Spleen (tissue), 11 donors: Measurements from ENCODE around the gene SPRED1. TPM values are rescaled to one million over a fixed set of nuclear protein-coding genes. Genes with fewer than 3 reads are reported as not detected.
A peak's percentile ranks its signal among the peaks of the same experiment; 100 is the strongest.

Experiments used
- DNase-seq: peaks from one replicate; pipeline ENCODE4 v3.0.0-alpha.2; 2020
- H3K27ac ChIP-seq, 8 donors: fragments of 200-600 bp; sonication (generic) in 7 of 8; 1 replicate in 4 of 8; 2 replicates in 4 of 8; pipeline versions ENCODE4 v1.5.0 to v1.8.0; 2016 to 2021; ENCODE audit warnings: inconsistent platforms in 4 of 8, mild to moderate bottlenecking in 4 of 8, moderate library complexity in 1 of 8
- H3K27me3 ChIP-seq, 7 donors: fragments of 200-600 bp; sonication (generic) in 6 of 7; replicated peaks in 1 of 7; 1 replicate in 4 of 7; 2 replicates in 3 of 7; pipeline versions ENCODE4 v1.5.0 to v1.8.0; 2016 to 2021; ENCODE audit warnings: inconsistent platforms in 3 of 7, mild to moderate bottlenecking in 1 of 7
- H3K36me3 ChIP-seq, 6 donors: fragments of 200-600 bp; sonication (generic) in 5 of 6; 1 replicate in 4 of 6; 2 replicates in 2 of 6; pipeline versions ENCODE4 v1.5.0 to v1.8.0; 2016 to 2021; ENCODE audit warnings: inconsistent platforms in 2 of 6
- H3K4me1 ChIP-seq, 6 donors: fragments of 200-600 bp; sonication (generic) in 5 of 6; 1 replicate in 3 of 6; 2 replicates in 3 of 6; pipeline versions ENCODE4 v1.5.0 to v1.8.0; 2016 to 2021; ENCODE audit warnings: inconsistent platforms in 3 of 6
- H3K4me3 ChIP-seq, 8 donors: fragments of 200-600 bp; sonication (generic) in 7 of 8; 1 replicate in 4 of 8; 2 replicates in 4 of 8; pipeline versions ENCODE4 v1.5.0 to v1.8.0; 2016 to 2021; ENCODE audit warnings: inconsistent platforms in 4 of 8, mild to moderate bottlenecking in 4 of 8, moderate library complexity in 2 of 8
- H3K9me3 ChIP-seq, 8 donors: fragments of 200-600 bp; sonication (generic) in 7 of 8; 1 replicate in 4 of 8; 2 replicates in 4 of 8; pipeline versions ENCODE4 v1.5.0 to v1.8.0; 2016 to 2021; ENCODE audit warnings: inconsistent platforms in 4 of 8
- POLR2A ChIP-seq, 3 donors: fragments of 450-650 bp; IDR thresholded peaks; one replicate each; pipeline ENCODE4 v1.5.1; 2017; ENCODE audit warnings: antibody characterized with exemption in 3 of 3, mild to moderate bottlenecking in 1 of 3
- POLR2AphosphoS5 ChIP-seq, 3 donors: sonication (generic); formaldehyde crosslinking; IDR thresholded peaks; one replicate each; pipeline ENCODE4 v1.5.1; 2017; ENCODE audit warnings: antibody characterized with exemption in 3 of 3
- WGBS, 5 donors: extraction: QIAGEN DNeasy Blood & Tissue Kit in 3 of 5; methylation state at CpG; one replicate each; pipeline versions ENCODE4 v1.1.5 to v1.1.7; 2013 to 2018; 5-methylcytosine and 5-hydroxymethylcytosine counted together
- intact Hi-C: fragments of 100-400 bp; cut with DNase I; formaldehyde crosslinking; loops from one replicate; pipeline ENCODE4 v1.15.0; 2023; ENCODE audit warnings: low total_unique reads
- polyA plus RNA-seq, 3 donors: library from polyadenylated mRNA; stranded (reverse); fragments of 200-250 nt; gene quantifications; one replicate each; pipeline ENCODE4 v1.2.1, GENCODE V29; 2013
- total RNA-seq, 7 donors: library from RNA; depleted of rRNA in 3 of 7; stranded (reverse); fragments of >200 nt in 3 of 7; fragmentation: NEBNext Ultra II Directional in 4 of 7; extraction: Animal tissue kit (Norgen Biotek cat#: 25700) in 4 of 7; gene quantifications; one replicate each; pipeline versions ENCODE4 v1.1.0 to v1.2.1, GENCODE V29; 2016 to 2021
- TF ChIP-seq, protein P1 (sequence below), 11 experiments: fragments of 200-600 bp in 7 of 11; fragments of 450-650 bp in 4 of 11; sonication (generic) in 4 of 11; IDR thresholded peaks in 8 of 11; conservative IDR thresholded peaks in 3 of 11; 1 replicate in 7 of 11; 2 replicates in 4 of 11; pipeline versions ENCODE4 v1.4.0 to v1.8.0; 2016 to 2021; ENCODE audit warnings: antibody characterized with exemption in 11 of 11, inconsistent platforms in 4 of 11, mild to moderate bottlenecking in 1 of 11
- donor health status: healthy with polysubstance abuse.
- donor health status: DM: no; HTN: no; CAD: no; lungs with moderate emphysema.
- donor health status: DM: no; HTN: no; CAD: no.
- donor health status: Bipolar disorder and iron deficiency.
- donor health status: healthy.
- donor health status: DM: no; HTN: no; CAD: no.
- donor health status: DM: yes; HTN: yes; CAD: no.

SPRED1 gene
- total and polyA plus RNA-seq, 10 donors: 3.1 to 36.9 (median 25.5) TPM

DNA sequence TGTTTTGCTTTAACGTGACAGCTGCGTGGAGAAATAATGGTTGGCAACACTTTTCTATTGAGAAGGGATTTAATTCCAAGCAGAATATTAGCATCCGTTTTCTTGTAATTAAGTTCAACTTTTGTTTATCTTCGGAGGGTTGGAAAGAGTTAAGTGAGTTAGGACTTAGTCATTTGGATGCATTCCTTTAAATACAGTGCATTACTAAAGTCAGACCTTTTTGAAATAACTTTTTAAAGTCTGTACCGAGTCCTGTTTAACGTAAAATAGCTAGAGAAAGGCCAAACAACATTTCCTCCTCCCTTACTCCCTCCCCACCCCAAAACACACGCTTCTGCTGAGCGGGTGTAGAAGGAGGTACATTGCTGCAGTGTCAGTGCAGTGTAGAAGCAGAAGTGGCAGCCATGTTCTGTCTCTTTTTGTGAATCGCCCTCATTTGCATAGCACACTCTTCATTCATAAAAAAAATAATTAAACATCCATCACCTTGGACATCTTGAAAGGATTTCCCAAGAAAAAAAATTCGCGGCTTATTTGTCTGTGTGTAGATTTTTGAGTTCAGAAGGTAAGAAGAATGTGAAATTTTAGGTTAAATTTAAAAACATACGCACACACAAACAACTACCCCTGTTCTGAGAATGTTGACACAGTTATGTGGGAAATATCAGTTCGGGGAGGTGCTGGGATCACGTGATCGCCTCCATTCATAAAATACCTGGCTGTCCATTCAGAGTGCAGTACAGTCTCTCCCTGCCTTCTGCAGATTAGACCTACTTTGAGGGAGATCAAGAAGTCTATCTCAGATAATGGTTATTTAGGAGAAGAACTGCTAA, 1.6 kb downstream of the SPRED1 start:
- peak; percentile 73 for DNase-seq
- peaks cover 10 to 59% (median 30%) of the 10 kb centered on the region in 6 donors for H3K4me1 ChIP-seq
- WGBS, 5 donors: 2 to 3% (median 2%) methylated on average over 15 of the region's 15 CpGs

DNA sequence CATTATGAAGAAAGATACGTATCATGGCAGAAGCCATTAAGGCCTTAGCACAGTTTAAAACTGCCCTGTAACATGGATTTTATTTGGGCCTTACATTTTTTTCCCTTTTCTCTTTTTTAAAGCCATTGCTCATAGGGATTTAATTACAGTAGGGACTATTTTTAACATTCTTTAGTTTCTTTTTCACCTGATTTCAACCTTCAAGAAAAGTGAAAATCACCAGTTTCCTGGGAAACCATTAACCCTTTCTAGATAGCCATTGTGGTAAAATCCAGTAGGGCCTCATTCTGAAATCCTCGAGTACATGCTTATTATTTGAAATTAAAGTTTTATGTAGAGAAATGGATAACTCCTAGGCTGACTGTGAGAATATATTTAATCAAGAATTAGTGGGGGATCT, 3.1 kb downstream of the SPRED1 start:
- intact Hi-C loops: loop anchor here (5.0 kb wide), 1 partner anchor 183 kb away; no protein-coding TSS in a partner anchor
- peak overlapping the region in 3 of 8 donors; percentile 3 to 96 (median 21) for H3K27ac ChIP-seq
- 70 to 81% (median 73%) methylated on average over 2 of the region's 2 CpGs for WGBS, 5 donors

More for the DNA sequence above, 1.6 kb downstream of the SPRED1 start:
- Histone ChIP-seq H3K4me3 (peak overlapping the region; percentile 70 to 91 (median 82)), H3K27ac (peak overlapping the region; percentile 17 to 96 (median 95)), H3K27me3 (peaks cover 0 to 21% (median 0%) of the 10 kb centered on the region in 7 donors), H3K9me3 (no peaks in the 10 kb centered on the region), H3K36me3 (no peaks in the 10 kb centered on the region)
- intact Hi-C loops: no loop called here
- TF ChIP-seq POLR2AphosphoS5 (IDR thresholded peaks at IDR 0.05): peak in 1 of 3 donors; percentile 50
- TF ChIP-seq POLR2A (IDR thresholded peaks at IDR 0.05): no peak
- TF ChIP-seq, protein P1, sequence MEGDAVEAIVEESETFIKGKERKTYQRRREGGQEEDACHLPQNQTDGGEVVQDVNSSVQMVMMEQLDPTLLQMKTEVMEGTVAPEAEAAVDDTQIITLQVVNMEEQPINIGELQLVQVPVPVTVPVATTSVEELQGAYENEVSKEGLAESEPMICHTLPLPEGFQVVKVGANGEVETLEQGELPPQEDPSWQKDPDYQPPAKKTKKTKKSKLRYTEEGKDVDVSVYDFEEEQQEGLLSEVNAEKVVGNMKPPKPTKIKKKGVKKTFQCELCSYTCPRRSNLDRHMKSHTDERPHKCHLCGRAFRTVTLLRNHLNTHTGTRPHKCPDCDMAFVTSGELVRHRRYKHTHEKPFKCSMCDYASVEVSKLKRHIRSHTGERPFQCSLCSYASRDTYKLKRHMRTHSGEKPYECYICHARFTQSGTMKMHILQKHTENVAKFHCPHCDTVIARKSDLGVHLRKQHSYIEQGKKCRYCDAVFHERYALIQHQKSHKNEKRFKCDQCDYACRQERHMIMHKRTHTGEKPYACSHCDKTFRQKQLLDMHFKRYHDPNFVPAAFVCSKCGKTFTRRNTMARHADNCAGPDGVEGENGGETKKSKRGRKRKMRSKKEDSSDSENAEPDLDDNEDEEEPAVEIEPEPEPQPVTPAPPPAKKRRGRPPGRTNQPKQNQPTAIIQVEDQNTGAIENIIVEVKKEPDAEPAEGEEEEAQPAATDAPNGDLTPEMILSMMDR (IDR thresholded peaks at IDR 0.05 in 8 of 11, conservative IDR thresholded peaks at IDR 0.05 in 3 of 11): no peak

DNA sequence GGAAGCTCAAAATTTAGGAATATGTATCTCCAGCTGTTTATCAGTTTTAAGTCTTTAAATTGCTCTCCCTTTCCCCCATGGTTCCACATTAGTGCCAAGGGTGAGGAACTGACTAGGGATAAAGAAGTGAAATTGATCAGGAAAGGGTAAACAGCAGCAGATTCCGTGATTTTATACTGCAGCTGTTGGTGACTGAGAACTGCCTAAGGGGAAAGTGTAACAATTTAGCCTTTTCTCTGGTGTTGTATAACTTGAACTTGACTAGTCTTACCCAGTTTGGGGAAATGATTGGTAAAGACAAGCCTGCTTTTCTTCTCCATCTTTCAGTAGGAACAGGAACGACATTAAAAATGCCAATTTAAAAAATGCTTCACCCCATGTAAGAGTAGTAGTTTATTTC, 5.0 kb downstream of the SPRED1 start:
- Histone ChIP-seq H3K4me3 (no peak overlapping the region), H3K36me3 (no peaks in the 10 kb centered on the region), H3K27me3 (peaks cover 0 to 7% (median 0%) of the 10 kb centered on the region in 7 donors), H3K9me3 (no peaks in the 10 kb centered on the region), H3K4me1 (peaks cover 5 to 46% (median 21%) of the 10 kb centered on the region in 6 donors), H3K27ac (peak overlapping the region in 1 of 8 donors; percentile 2)
- intact Hi-C loops: loop anchor here (5.0 kb wide), 1 partner anchor 185 kb away; no protein-coding TSS in a partner anchor
- no peak for DNase-seq
- TF ChIP-seq POLR2AphosphoS5 (IDR thresholded peaks at IDR 0.05) (no peak), POLR2A (IDR thresholded peaks at IDR 0.05) (no peak)
- TF ChIP-seq, protein P1 (IDR thresholded peaks at IDR 0.05 in 8 of 11, conservative IDR thresholded peaks at IDR 0.05 in 3 of 11): no peak
- WGBS, 5 donors: 33 to 61% (median 38%) methylated on average over 2 of the region's 2 CpGs

More for the DNA sequence above, 3.1 kb downstream of the SPRED1 start:
- DNase-seq: no peak
- Histone ChIP-seq H3K9me3 (no peaks in the 10 kb centered on the region), H3K27me3 (peaks cover 0 to 17% (median 0%) of the 10 kb centered on the region in 7 donors), H3K4me3 (peak overlapping the region in 3 of 8 donors; percentile 3 to 91 (median 80)), H3K36me3 (no peaks in the 10 kb centered on the region), H3K4me1 (peaks cover 9 to 57% (median 27%) of the 10 kb centered on the region in 6 donors)
- TF ChIP-seq, protein P1 (IDR thresholded peaks at IDR 0.05 in 8 of 11, conservative IDR thresholded peaks at IDR 0.05 in 3 of 11): no peak
- TF ChIP-seq POLR2A (IDR thresholded peaks at IDR 0.05) (no peak), POLR2AphosphoS5 (IDR thresholded peaks at IDR 0.05) (no peak)

DNA sequence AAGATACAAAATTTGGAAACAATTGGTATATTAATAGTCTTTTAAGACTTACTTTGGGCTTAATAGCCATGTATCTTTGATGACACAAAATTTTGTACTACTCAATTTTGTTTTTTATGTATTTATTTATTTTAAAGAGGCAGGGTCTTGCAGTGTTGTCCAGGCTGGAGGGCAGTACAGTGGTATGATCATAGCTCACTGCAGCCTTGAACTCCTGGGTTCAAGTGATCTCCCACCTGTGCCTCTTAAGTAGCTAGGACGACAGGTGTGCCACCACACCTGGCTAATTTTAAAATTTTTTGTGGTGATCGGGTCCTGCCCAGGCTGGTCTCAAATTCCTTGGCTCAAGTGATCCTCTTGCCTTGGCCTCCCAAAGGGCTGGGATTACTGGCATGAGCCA, 6.5 kb downstream of the SPRED1 start:
- H3K36me3 ChIP-seq: no peaks in the 10 kb centered on the region
- no peaks in the 10 kb centered on the region for H3K9me3 ChIP-seq
- TF ChIP-seq, protein P1 (IDR thresholded peaks at IDR 0.05 in 8 of 11, conservative IDR thresholded peaks at IDR 0.05 in 3 of 11): no peak
- TF ChIP-seq POLR2A (IDR thresholded peaks at IDR 0.05) (no peak), POLR2AphosphoS5 (IDR thresholded peaks at IDR 0.05) (no peak)
- intact Hi-C loops: loop anchor here (5.0 kb wide), 1 partner anchor 187 kb away; no protein-coding TSS in a partner anchor
- no peak overlapping the region for H3K27ac ChIP-seq
- no peak overlapping the region for H3K4me3 ChIP-seq
- peaks cover 0 to 32% (median 12%) of the 10 kb centered on the region in 6 donors for H3K4me1 ChIP-seq
- H3K27me3 ChIP-seq: no peaks in the 10 kb centered on the region
- 90 to 95% (median 93%) methylated on average over 2 of the region's 2 CpGs for WGBS, 5 donors
- no peak for DNase-seq
